CD4-positive, alpha-beta T cell treated with Interleukin-17A for 4 hours (primary cell): ENCODE data around the gene TBC1D2B.

Source experiments
- DNase-seq: peaks from one replicate; pipeline ENCODE4 v3.0.0-alpha.2; 2020; ENCODE audit warnings: mixed read lengths

Gene TBC1D2B

DNA sequence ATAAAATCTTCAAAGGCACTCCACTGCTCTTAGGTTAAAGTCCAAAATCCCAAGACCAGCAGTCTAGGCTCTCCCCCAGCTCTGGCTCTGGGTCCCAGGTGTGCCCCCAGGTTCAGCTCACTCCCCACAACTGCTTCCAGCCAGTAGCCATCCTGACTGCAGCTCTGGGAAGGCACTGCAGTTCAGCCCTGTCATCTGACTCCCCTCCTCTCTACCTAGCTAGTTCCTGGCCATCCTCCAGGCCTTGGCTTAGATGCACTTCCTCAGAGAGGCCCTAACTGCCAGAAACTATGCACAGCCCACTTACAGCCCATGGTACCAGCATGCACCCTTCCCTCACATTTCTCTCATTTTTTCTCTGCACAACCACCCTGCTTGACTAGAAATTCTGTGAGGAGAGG is 25.5 kb downstream of the TBC1D2B start:
- peak; percentile 51 for DNase-seq

DNA sequence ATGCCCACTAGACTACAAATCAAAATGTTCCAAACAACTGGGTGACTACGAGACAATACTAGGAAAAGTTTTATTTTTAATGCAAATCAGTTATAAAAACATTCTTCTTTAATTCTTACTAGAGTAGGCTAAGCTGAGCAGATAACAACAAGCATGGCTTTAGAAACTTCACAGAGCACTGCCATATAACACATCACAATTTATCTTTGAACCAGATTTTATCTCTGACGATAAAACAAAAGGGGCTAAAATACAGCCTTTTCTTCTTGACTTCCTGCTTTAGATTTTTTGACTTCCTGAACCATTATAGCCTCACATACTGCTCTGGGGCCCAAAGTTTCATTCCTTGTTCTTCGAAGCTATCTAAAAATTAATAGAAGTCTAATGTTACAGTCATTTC is 25.9 kb downstream of the TBC1D2B start:
- no peak for DNase-seq

- DNase-seq: peak; percentile 32
Measured at GRCh38 chr15:78050826-78051225, 26.7 kb downstream of the TBC1D2B start.

DNA sequence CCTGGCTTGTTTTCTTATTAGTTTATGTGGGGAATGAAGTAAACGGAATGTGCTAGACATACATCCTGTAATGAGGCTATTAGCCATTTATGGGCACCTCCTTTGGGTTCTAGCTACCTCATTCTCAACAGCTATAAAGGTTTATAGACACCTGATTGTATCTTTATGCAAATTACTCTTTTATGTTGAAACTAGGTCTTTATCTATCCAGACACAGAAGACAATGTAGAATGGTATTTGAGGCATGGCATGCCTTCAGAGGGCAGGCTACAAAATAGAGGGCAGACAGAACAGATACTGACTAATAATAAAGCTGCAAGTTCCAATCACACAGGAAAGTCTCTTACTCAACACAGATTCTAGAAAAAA is 27.1 kb downstream of the TBC1D2B start:
- DNase-seq: no peak

- peak; percentile 65 for DNase-seq
Measured at GRCh38 chr15:78049691-78050440, 27.6 kb downstream of the TBC1D2B start.

- DNase-seq: no peak
Measured at GRCh38 chr15:78048628-78048920, 28.9 kb downstream of the TBC1D2B start.

DNA sequence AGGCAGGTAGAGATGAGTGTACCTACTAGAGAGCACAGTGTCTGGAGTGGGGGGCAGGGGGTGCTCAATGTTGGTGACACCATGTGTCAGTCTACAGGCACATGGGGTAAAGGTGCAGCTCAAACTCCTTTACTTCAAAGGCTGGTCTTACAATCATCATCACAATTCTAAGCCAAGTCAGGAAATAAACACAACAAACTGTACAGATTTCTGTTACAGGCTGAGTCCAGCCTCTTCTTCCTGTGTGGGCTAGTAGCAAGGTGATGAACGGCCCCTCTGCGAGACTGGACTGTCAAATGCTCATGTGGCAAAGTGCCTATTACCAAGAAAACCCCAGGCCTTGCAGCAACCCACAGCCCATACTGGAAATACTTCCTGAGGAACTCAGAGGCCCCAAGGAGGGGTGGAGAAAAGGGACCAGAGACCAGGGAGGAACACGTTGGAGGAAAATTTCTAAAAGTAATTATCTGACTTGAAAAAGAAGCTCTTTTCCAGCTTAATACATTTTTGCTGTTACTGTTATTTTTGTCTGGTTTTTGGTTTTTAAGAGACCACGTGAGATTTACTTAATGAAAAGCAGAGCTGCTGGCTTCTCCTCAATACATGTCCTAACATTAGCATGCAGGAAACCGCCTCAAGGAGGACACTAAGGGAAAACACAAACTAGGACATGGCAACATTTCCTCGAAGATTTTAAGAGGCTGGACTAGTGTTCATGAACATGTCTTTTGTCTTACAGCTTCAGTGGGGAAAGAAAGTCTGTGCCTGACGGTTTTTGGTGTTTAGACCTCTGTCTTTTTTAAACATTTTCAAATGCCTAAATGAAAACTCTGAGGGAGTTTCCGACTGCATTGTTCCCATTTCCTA is 29.5 kb downstream of the TBC1D2B start:
- DNase-seq: peak; percentile 68

- DNase-seq: peak; percentile 51
Measured at GRCh38 chr15:78046796-78047341, 30.6 kb downstream of the TBC1D2B start.

DNA sequence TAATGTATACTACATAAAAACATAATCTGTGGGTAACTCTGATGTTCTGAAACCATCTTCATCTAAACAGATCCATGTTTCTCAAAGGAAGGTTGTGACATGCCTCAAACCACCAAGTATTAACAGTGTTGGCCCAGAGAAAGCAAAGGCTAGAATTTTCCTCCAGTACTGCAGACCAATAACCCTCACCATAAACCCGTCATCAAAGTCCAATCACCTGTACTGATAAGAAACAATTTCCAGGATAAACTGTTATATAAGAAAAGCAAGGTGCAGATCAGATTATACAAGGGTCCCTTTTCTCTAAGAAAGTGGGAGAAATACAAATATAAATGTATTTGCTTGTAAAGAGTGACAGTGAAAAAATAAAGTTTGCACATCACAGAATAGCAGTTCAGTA is 32.3 kb downstream of the TBC1D2B start:
- no peak for DNase-seq

DNA sequence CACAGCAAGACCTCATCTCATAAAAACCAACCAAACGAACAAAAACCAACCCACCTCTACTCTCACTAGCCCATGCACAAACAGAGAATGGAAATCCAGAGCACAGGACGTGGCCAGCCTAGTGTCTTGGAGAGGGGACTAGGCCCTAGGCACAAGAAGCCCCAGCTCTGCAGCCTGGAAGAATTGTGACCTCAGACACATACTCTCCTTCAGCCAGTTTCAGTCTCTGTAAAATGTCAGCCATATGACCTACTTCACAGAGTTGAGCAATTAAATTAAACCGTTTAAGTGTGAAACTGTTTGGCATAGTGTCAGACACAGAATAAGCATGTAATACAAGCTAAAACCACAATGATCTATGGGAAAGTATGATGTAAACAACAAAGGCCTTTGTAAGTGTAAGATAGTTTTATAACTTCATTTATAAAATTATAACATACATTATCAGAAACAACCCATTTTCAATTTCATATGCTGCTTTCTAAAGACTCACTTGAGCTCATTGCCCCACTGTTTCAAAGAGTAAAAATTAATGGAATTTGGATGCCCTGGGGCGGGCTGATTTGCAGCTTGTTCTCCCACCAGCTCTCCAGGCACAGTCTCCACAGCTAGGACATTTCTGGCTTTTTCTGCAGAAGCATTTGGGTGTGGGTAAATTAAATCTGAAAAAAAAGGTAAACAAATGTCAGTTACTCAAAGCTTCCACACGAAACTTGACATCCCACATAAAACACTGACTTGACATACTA is 32.9 kb downstream of the TBC1D2B start:
- peak; percentile 35 for DNase-seq

GRCh38 chr15:78041946-78042345 is 35.6 kb downstream of the TBC1D2B start:
- no peak for DNase-seq

DNA sequence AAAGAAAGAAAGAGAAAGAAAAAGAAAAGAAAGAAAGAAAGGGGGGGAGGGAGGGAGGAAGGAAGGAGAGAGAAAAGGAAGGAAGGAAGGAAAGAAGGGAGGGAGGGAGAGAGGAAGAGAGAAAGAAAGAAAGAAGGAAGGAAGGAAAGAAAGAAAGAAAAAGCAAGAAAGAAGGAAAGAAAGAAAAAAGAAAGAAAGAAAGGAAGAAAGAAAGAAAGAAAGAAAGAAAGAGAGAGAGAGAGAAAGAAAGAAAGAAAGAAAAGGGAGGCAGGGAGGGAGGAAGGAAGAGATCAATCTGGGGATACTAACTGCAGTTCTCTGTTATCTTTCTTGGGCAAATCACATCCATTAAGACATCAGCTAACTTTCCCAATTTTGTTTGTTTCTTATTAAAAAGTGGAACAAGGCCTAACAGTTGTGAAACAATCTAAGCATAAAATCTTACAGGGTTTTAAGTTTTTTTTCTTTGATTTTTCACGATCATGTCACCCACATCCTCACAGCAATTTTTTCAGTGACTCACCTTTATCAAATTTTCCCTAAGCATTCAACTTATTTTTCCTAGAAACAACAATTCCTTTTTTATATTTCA is 36.8 kb downstream of the TBC1D2B start:
- no peak for DNase-seq

DNA sequence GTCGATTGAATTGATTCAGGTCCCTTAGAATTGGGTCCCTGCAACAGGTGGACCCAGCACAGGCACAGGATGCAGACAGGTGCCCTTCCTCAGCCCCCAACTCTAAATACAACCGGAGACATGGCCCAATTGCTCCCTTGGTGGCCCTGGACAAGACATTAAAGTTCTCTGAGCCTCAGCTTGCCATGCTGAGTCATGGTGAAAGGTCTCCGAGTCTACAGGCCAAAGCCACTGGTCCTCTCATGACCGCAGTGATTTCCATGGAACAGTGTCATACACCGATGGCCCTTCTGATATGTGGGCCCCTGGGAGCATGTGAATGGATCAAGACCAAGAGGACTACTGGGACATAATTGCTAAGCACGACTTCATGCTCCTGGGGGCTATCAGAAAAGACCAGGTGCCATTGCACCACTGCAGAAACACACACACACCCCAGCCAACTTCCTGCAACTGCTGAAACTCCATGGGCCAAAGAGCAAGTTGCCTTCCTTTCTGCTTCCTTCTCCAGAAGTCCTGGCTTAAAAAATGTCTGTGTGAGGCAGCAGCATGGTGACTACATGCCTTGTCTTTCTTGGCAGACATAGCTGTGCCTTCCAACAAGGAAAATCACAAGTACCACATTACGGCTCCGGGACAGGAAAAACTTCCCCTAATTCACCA is 38.8 kb downstream of the TBC1D2B start:
- DNase-seq: no peak

DNA sequence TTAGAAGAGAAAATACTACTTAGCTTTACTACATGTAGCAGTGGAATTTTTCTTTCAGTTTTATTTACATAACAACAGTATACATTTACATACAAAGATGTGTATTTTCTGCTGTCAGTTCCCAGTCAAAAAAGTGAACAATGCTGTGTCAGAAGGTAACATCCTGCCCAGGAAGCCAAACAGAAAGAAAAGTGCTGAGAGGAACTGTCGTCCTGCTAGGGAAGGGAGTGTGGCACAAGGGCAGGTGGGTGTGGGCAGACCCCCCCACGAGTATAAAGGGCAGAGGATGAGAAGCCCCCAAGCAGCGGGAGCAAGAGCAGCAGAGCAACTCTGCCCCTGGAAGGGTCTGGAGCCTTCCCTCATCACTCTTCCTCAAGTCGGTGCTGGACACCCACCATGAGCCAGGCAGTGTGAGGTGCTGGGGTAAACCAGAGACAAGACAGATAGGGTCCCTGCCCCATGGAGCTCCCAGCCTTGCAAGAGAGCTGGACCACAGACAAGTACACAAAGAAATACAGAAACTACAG is 39.7 kb downstream of the TBC1D2B start:
- peak; percentile 26 for DNase-seq

GRCh38 chr15:78037328-78037727 is 40.2 kb downstream of the TBC1D2B start:
- peak; percentile 24 for DNase-seq

DNA sequence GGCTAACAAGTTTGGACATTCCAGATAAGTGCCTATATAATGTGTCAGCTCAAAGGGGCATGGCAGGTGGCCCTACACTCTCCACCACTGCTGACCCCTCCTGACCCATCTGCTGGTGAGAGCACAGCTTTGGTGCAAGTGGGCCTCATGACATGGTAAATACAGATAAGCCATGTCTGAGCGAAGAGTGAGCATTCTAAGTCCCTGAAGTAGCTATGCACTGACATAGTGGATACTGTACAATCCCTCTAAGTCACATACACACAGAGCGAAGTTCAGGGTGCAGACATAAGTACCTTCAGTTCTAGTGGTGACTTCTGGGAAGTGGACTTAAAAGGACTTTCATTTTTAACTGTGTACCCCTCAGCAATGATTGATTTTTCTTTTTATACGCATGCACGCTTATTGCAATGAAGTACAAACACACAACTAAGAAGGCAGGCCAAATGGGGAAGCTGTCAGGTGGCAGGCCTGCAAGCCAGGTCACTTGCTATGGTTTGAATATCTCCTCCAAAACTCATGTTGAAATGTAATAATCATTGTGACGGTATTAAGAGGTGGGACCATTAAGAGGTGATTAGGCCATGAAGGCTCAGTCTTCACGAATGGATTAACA is 41.5 kb downstream of the TBC1D2B start:
- DNase-seq: no peak

GRCh38 chr15:78035321-78035751 is 42.2 kb downstream of the TBC1D2B start:
- peak; percentile 63 for DNase-seq

DNA sequence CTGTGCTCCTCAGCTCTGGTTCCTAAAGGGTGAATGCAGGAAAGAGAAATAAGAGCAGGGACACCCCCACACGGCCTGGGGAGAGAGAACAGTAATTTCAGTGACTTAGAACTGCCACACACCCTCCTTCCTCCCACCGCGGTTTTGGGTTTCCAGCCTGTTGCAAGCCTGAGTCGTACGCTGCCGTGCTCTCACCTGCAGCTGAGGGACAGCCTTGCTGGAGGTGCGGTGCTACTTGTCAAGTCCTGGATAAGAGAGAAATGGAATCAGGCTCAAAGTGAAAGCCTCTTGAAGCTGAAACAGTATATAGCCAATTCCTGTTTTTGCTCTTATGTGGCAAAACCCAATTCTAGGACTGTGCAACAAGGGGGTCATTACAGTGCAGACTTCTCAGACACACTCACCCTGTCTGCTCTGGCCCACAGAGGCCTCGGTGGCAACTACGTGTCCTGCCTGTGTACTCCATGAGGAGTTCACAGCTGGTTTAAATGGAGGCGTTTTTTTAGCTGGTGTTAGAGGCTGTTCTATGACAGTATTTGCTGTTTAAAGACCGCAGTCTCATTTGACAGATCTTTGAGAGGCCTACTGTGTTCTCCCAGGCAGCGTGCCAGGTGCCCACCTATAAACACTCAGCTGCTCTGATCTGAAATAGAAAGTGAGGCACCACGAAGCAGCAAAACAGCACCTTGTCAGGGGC is 42.9 kb downstream of the TBC1D2B start:
- DNase-seq: peak; percentile 84

GRCh38 chr15:78033864-78034263 is 43.6 kb downstream of the TBC1D2B start:
- peak; percentile 76 for DNase-seq

GRCh38 chr15:78032671-78033070 is 44.8 kb downstream of the TBC1D2B start:
- DNase-seq: no peak

- DNase-seq: no peak
Measured at GRCh38 chr15:78024883-78025282, 52.6 kb downstream of the TBC1D2B start.
